A549 (cell line): ENCODE results near the gene YWHAE. TPM values are rescaled to one million over a fixed set of nuclear protein-coding genes. Genes with fewer than 3 reads are reported as not detected.

Source experiments
- ATAC-seq, 2 experiments: fragments of 200-7000 bp in 1 of 2; fragments of >200 bp in 1 of 2; cut with Nextera tagmentation in 1 of 2; cut with Tn5 transposase in 1 of 2; 3 replicates each; pipeline versions ENCODE4 v1.8.0 to v1.9.1; 2018 to 2020; ENCODE audit warnings: mild to moderate bottlenecking in 1 of 2, moderate library complexity in 1 of 2
- CTCF ChIA-PET: fragments of 300-600 bp; sonication (Branson Sonifier 250); formaldehyde crosslinking; extraction: SDS; loops from one replicate; lab custom pipeline; 2021; ENCODE audit warnings: antibody characterized with exemption, inconsistent platforms; lab: Yijun Ruan, JAX
- POLR2A ChIA-PET: fragments of 350-600 bp; formaldehyde crosslinking; extraction: SDS; loops from one replicate; lab custom pipeline; 2021; ENCODE audit warnings: antibody characterized with exemption, inconsistent platforms; lab: Yijun Ruan, JAX
- DNase-seq, 2 experiments: peaks; one replicate each; pipeline versions ENCODE4 v3.0.0 to v3.0.0-alpha.2; 2011 to 2016; ENCODE audit warnings: low read depth in 1 of 2, low spot score in 1 of 2
- FAIRE-seq: peaks from 2 replicates; lab custom pipeline; 2011; peaks lifted over from hg19 to GRCh38; lab: Jason Lieb, UNC
- H3K27ac ChIP-seq, 2 experiments: fragments of >200 bp; sonication (Bioruptor Twin); formaldehyde crosslinking; 3 replicates each; pipeline ENCODE4 v1.5.1; 2016 to 2017
- H3K4me1 ChIP-seq: fragments of >200 bp; sonication (Bioruptor Twin); formaldehyde crosslinking; 3 replicates; pipeline ENCODE4 v1.6.1; 2016
- H3K4me2 ChIP-seq: fragments of >200 bp; sonication (Bioruptor Twin); formaldehyde crosslinking; 3 replicates; pipeline ENCODE4 v1.6.1; 2016
- H3K4me3 ChIP-seq: fragments of >200 bp; sonication (Bioruptor Twin); formaldehyde crosslinking; 3 replicates; pipeline ENCODE4 v1.5.1; 2016
- H3K9me3 ChIP-seq: fragments of >200 bp; sonication (Bioruptor Twin); formaldehyde crosslinking; 3 replicates; pipeline ENCODE4 v1.6.1; 2016
- BCL3 ChIP-seq: fragments of >200 bp; sonication (Bioruptor Twin); formaldehyde crosslinking; IDR thresholded peaks from 3 replicates; pipeline ENCODE4 v1.6.1; 2016
- CBX2 ChIP-seq: fragments of 200-600 bp; sonication (generic); IDR thresholded peaks from 2 replicates; pipeline ENCODE4 v1.6.1; 2016; ENCODE audit warnings: low read depth, mild to moderate bottlenecking, borderline replicate concordance
- CEBPB ChIP-seq, 2 experiments: fragments of >200 bp in 1 of 2; sonication (Bioruptor Twin) in 1 of 2; formaldehyde crosslinking in 1 of 2; IDR thresholded peaks; 2 replicates each; pipeline ENCODE4 v1.6.1; 2012 to 2016
- CHD4 ChIP-seq: fragments of 200-600 bp; sonication (generic); IDR thresholded peaks from 2 replicates; pipeline ENCODE4 v1.6.1; 2016; ENCODE audit warnings: antibody characterized with exemption, mild to moderate bottlenecking, borderline replicate concordance
- CTCF ChIP-seq: fragments of >200 bp; sonication (Bioruptor Twin); formaldehyde crosslinking; IDR thresholded peaks from 3 replicates; pipeline ENCODE4 v1.5.1; 2016
- E2F6 ChIP-seq: IDR thresholded peaks from 2 replicates; pipeline ENCODE4 v1.6.1; 2012; ENCODE audit warnings: low read depth, borderline replicate concordance
- EP300 ChIP-seq, 2 experiments: fragments of >200 bp; sonication (Bioruptor Twin); formaldehyde crosslinking; IDR thresholded peaks; 2 replicates in 1 of 2; 3 replicates in 1 of 2; pipeline ENCODE4 v1.6.1; 2016 to 2017
- FOSL2 ChIP-seq, 2 experiments: fragments of 450-650 bp in 1 of 2; fragments of >200 bp in 1 of 2; sonication (Bioruptor Twin) in 1 of 2; formaldehyde crosslinking; IDR thresholded peaks; 2 replicates each; pipeline versions ENCODE4 v1.5.0 to v1.6.1; 2016 to 2020; ENCODE audit warnings: mild to moderate bottlenecking in 1 of 2, moderate library complexity in 1 of 2
- HEYL ChIP-seq: fragments of 250-450 bp; sonication (Bioruptor Pico); IDR thresholded peaks from 2 replicates; pipeline ENCODE4 v1.8.0; 2021; ENCODE audit warnings: mild to moderate bottlenecking, moderate library complexity
- HOXA7 ChIP-seq: fragments of 250-450 bp; sonication (Bioruptor Pico); IDR thresholded peaks from 2 replicates; pipeline ENCODE4 v1.5.0; 2020; ENCODE audit warnings: mild to moderate bottlenecking, moderate library complexity
- HOXB5 ChIP-seq: fragments of 250-450 bp; sonication (Bioruptor Pico); IDR thresholded peaks from 2 replicates; pipeline ENCODE4 v1.5.0; 2020; ENCODE audit warnings: mild to moderate bottlenecking, moderate library complexity
- KDM5A ChIP-seq: fragments of 200-600 bp; sonication (generic); IDR thresholded peaks from 2 replicates; pipeline ENCODE4 v1.6.1; 2016; ENCODE audit warnings: antibody characterized with exemption, mild to moderate bottlenecking
- MAFK ChIP-seq: fragments of 450-650 bp; IDR thresholded peaks from 2 replicates; pipeline ENCODE4 v1.6.1; 2014; ENCODE audit not compliant: partially characterized antibody
- MYC ChIP-seq: IDR thresholded peaks from 2 replicates; pipeline ENCODE4 v1.6.1; 2012; ENCODE audit warnings: mild to moderate bottlenecking, inconsistent platforms, low read length, improper control_type of control experiment, borderline replicate concordance
- NPAS2 ChIP-seq: fragments of 250-450 bp; sonication (Bioruptor Pico); IDR thresholded peaks from 2 replicates; pipeline ENCODE4 v1.8.0; 2022; ENCODE audit warnings: mild to moderate bottlenecking, moderate library complexity, borderline replicate concordance
- NR3C1 ChIP-seq: fragments of >200 bp; sonication (Bioruptor Twin); formaldehyde crosslinking; IDR thresholded peaks from 3 replicates; pipeline ENCODE4 v1.6.1; 2017
- PHF8 ChIP-seq: fragments of 200-600 bp; sonication (generic); IDR thresholded peaks from 2 replicates; pipeline ENCODE4 v1.6.1; 2016; ENCODE audit warnings: low read depth, mild to moderate bottlenecking, antibody characterized with exemption, moderate library complexity, borderline replicate concordance
- POLR2AphosphoS2 ChIP-seq: conservative IDR thresholded peaks from 2 replicates; pipeline ENCODE4 v1.6.1; 2012; ENCODE audit warnings: low read length, improper control_type of control experiment, inconsistent platforms
- RAD21 ChIP-seq, 2 experiments: fragments of >200 bp in 1 of 2; sonication (Bioruptor Twin) in 1 of 2; formaldehyde crosslinking in 1 of 2; IDR thresholded peaks in 1 of 2; conservative IDR thresholded peaks in 1 of 2; 2 replicates in 1 of 2; 3 replicates in 1 of 2; pipeline ENCODE4 v1.6.1; 2012 to 2018; ENCODE audit warnings: inconsistent platforms in 1 of 2
- RFX5 ChIP-seq: fragments of 450-650 bp; IDR thresholded peaks from 2 replicates; pipeline ENCODE4 v1.7.1; 2014; ENCODE audit warnings: antibody characterized with exemption, mild to moderate bottlenecking, moderate library complexity
- SREBF2 ChIP-seq: fragments of 450-650 bp; IDR thresholded peaks from 2 replicates; pipeline ENCODE4 v1.6.1; 2014; ENCODE audit warnings: mild to moderate bottlenecking, moderate library complexity
- ZFP36 ChIP-seq: fragments of 450-650 bp; IDR thresholded peaks from 2 replicates; pipeline ENCODE4 v1.6.1; 2014; ENCODE audit warnings: borderline replicate concordance; ENCODE audit not compliant: partially characterized antibody
- WGBS: methylation state at CpG from one replicate; pipeline ENCODE4 v1.1.6; 2017; ENCODE audit errors: missing lambda C conversion rate; 5-methylcytosine and 5-hydroxymethylcytosine counted together
- polyA plus RNA-seq, 4 experiments: library from polyadenylated mRNA; depleted of rRNA in 3 of 4; stranded (reverse); fragments of >200 nt; fragmentation: RNase III in 1 of 4; extraction: RNeasy Plus Mini Kit Qiagen cat#74134 plus additional on column Dnase treatment in 1 of 4; gene quantifications; 2 replicates in 3 of 4; 3 replicates in 1 of 4; pipeline ENCODE4 v1.2.3, GENCODE V29; 2011 to 2017

The YWHAE gene
- polyA plus RNA-seq, 2 of the 4 experiments (the other 2 are of a cell fraction), result 1,284 to 1,548 TPM

GRCh38 chr17:1322014-1322428 lies 78.0 kb downstream of the YWHAE start:
- H3K9me3 ChIP-seq, result no peaks in the 10 kb centered on the region
- H3K4me3 ChIP-seq, result no peak overlapping the region
- TF ChIP-seq CEBPB (IDR thresholded peaks at IDR 0.05) (no peak), POLR2AphosphoS2 (no peak), KDM5A (no peak), RAD21 (conservative IDR thresholded peaks at IDR 0.05 in 1 of 2, IDR thresholded peaks at IDR 0.05 in 1 of 2) (no peak), FOSL2 (IDR thresholded peaks at IDR 0.05) (no peak), FOSL2 (CRISPR knock-in tag; IDR thresholded peaks at IDR 0.05) (no peak), MYC (no peak), NPAS2 (CRISPR knock-in tag) (no peak), HOXB5 (CRISPR knock-in tag) (no peak), MAFK (no peak)
- H3K4me2 ChIP-seq, result no peak overlapping the region
- DNase-seq (no peak), ATAC-seq (peak; percentile 34 to 60; a peak in 3 of 6 replicates), FAIRE-seq (no peak)
- WGBS, result 50% methylated on average over 6 of the region's 6 CpGs
- no peaks in the 10 kb centered on the region for H3K4me1 ChIP-seq
- H3K27ac ChIP-seq, result no peak overlapping the region
- POLR2A ChIA-PET, result interaction anchor here (0.6 kb wide), 1 partner anchor 78 kb away, joined by 3 read pairs; the partner anchor contains the start of gene YWHAE
- CTCF ChIA-PET, result interaction anchor here (0.6 to 3.2 kb wide), 9 partner anchors 10 to 252 kb away, joined by 3 to 35 read pairs (median 3); no protein-coding TSS in a partner anchor

GRCh38 chr17:1315891-1316403 lies 84.1 kb downstream of the YWHAE start:
- CTCF ChIA-PET, result interaction anchor here (0.6 to 1.7 kb wide), 6 partner anchors 16 to 193 kb away, joined by 3 to 7 read pairs (median 4); no protein-coding TSS in a partner anchor
- Histone ChIP-seq H3K27ac (no peak overlapping the region), H3K4me1 (no peaks in the 10 kb centered on the region), H3K4me3 (no peak overlapping the region), H3K4me2 (no peak overlapping the region), H3K9me3 (no peaks in the 10 kb centered on the region)
- TF ChIP-seq CEBPB (IDR thresholded peaks at IDR 0.05), result no peak
- no peak for TF ChIP-seq CBX2
- no peak for TF ChIP-seq RFX5
- no peak for TF ChIP-seq E2F6
- TF ChIP-seq CHD4, result no peak
- TF ChIP-seq NPAS2 (CRISPR knock-in tag), result no peak
- TF ChIP-seq EP300 (IDR thresholded peaks at IDR 0.05), result no peak
- no peak for TF ChIP-seq HOXB5 (CRISPR knock-in tag)
- TF ChIP-seq BCL3, result no peak
- no peak for TF ChIP-seq SREBF2
- TF ChIP-seq PHF8, result no peak
- TF ChIP-seq NR3C1, result no peak
- TF ChIP-seq ZFP36, result no peak
- no peak for TF ChIP-seq HEYL
- TF ChIP-seq HOXA7 (CRISPR knock-in tag), result no peak
- no peak for TF ChIP-seq CTCF
- TF ChIP-seq POLR2AphosphoS2, result no peak
- ATAC-seq, result peak in 1 of 2 experiments; percentile 15; a peak in 2 of 6 replicates
- no peak for DNase-seq
- POLR2A ChIA-PET, result no interaction called here
- 59% methylated on average over 10 of the region's 10 CpGs for WGBS
- no peak for FAIRE-seq
